GM10266 (cell line): Measurements from ENCODE around the gene DNAJC6.

ENCODE experiments used
- DNase-seq: peaks from one replicate; pipeline ENCODE4 v3.0.0; 2012; ENCODE audit errors: extremely low spot score
- TF ChIP-seq, protein P1 (sequence below): IDR thresholded peaks from 2 replicates; pipeline ENCODE4 v1.5.1; 2012; ENCODE audit warnings: mild to moderate bottlenecking, low read depth; ENCODE audit not compliant: control insufficient read depth, insufficient read depth; ENCODE audit errors: missing control alignments

Gene DNAJC6

DNA sequence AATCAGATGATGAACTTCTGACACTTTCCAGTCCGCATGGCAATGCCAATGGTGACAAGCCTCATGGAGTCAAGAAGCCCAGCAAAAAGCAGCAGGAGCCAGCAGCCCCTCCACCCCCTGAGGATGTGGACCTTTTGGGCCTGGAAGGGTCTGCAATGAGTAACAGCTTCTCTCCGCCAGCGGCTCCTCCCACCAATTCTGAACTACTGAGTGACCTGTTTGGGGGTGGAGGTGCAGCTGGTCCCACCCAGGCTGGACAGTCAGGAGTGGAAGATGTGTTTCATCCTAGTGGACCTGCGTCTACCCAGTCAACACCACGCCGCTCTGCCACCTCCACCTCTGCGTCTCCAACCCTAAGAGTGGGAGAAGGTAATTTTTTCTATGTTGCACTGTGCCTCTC is 83.2 kb downstream of the DNAJC6 start:
- TF ChIP-seq, protein P1, sequence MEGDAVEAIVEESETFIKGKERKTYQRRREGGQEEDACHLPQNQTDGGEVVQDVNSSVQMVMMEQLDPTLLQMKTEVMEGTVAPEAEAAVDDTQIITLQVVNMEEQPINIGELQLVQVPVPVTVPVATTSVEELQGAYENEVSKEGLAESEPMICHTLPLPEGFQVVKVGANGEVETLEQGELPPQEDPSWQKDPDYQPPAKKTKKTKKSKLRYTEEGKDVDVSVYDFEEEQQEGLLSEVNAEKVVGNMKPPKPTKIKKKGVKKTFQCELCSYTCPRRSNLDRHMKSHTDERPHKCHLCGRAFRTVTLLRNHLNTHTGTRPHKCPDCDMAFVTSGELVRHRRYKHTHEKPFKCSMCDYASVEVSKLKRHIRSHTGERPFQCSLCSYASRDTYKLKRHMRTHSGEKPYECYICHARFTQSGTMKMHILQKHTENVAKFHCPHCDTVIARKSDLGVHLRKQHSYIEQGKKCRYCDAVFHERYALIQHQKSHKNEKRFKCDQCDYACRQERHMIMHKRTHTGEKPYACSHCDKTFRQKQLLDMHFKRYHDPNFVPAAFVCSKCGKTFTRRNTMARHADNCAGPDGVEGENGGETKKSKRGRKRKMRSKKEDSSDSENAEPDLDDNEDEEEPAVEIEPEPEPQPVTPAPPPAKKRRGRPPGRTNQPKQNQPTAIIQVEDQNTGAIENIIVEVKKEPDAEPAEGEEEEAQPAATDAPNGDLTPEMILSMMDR = no peak
- DNase-seq = no peak

GRCh38 chr1:65393347-65393746 is 84.0 kb downstream of the DNAJC6 start:
- TF ChIP-seq, protein P1 = no peak

GRCh38 chr1:65393928-65394327 is 84.6 kb downstream of the DNAJC6 start:
- TF ChIP-seq, protein P1 = no peak
- no peak for DNase-seq

More at GRCh38 chr1:65393347-65393746, 84.0 kb downstream of the DNAJC6 start:
- no peak for DNase-seq

- DNase-seq = no peak
- TF ChIP-seq, protein P1 = no peak
Observed at GRCh38 chr1:65395887-65396612, 86.7 kb downstream of the DNAJC6 start.

DNA sequence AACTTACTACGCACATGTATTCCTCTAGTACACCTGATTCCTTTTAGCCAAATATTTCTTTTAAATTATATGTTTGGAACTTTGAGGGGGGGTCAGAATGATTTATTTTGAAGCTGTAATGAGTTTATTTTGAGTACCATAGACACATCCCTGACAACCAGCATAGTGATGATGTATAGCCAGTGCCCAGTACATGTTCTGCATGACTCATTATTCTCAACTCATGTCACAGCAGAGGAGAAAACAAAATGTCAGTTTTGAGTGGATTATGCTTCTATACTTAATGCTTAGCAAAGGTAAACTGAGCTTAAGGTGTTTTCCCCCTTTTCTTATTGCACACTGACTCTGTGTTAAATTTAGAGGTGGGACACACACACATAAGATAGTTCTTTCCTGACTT is 88.7 kb downstream of the DNAJC6 start:
- no peak for DNase-seq
- TF ChIP-seq, protein P1 = no peak

DNA sequence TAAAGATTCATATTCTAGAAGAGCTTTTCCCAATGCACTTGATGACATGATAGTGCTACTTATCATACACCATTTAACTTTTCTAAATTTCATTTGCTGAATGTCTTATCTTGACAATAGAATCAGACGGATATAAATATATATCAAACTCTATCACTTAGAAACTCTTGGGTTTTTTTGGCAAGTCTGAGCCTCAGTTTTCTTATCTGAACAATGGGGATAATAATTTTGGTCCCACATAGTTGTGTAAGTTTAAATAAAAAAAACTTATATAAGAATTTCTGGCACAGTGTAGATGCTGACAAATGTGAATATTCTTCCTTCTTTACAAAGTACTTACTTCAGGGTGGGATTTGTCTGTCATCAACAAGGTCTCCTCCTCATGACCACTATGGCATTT is 89.7 kb downstream of the DNAJC6 start:
- DNase-seq = no peak
- TF ChIP-seq, protein P1 = no peak

DNA sequence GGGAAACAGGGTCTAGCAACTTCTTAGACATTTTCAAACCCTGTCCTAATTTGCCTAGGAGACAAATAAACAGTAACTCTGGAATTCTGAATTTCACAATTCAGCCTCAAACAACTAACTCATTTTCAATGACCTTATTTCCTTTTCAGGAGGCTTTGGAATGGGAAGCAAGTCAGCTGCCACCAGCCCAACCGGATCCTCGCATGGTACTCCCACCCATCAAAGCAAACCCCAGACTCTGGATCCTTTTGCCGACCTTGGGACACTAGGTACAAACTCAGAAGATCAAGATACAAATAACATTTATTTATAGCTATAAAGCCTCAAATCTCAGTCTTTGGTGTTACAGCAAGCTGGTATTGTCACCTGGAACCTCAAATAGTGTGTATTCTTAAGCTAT is 92.3 kb downstream of the DNAJC6 start:
- DNase-seq = no peak
- TF ChIP-seq, protein P1 = no peak
